Neural cell (in vitro differentiated cells): Measurements from ENCODE around the gene ZNF615. TPM values are rescaled to one million over a fixed set of nuclear protein-coding genes. Genes with fewer than 3 reads are reported as not detected.

ENCODE experiments used
- H2AFZ ChIP-seq: fragments of 200-600, 300-800 bp; sonication (generic), shearing (Covaris generic); 2 replicates; pipeline ENCODE4 v1.6.0; 2014; ENCODE audit warnings: low read depth, mild to moderate bottlenecking, antibody characterized with exemption, low read length, moderate library complexity
- H3F3A ChIP-seq: fragments of 200-600 bp; shearing (Covaris generic); 2 replicates; pipeline ENCODE4 v1.6.1; 2016; ENCODE audit warnings: mild to moderate bottlenecking, moderate library complexity, mixed read lengths, antibody characterized with exemption, low read length; ENCODE audit not compliant: insufficient read depth, poor library complexity, severe bottlenecking
- H3K27ac ChIP-seq: fragments of 200-600, 300-800 bp; sonication (generic), shearing (Covaris generic); 2 replicates; pipeline ENCODE4 v1.5.1; 2014; ENCODE audit warnings: mild to moderate bottlenecking, low read length, moderate library complexity
- H3K27me3 ChIP-seq: fragments of 300-800, 200-600 bp; sonication (generic), shearing (Covaris generic); 2 replicates; pipeline ENCODE4 v1.6.0; 2014; ENCODE audit warnings: mild to moderate bottlenecking, low read depth, low read length, moderate library complexity; ENCODE audit not compliant: insufficient read depth
- H3K36me3 ChIP-seq: fragments of 300-800, 200-600 bp; sonication (generic), shearing (Covaris generic); 2 replicates; pipeline ENCODE4 v1.5.1; 2014; ENCODE audit warnings: mild to moderate bottlenecking, antibody characterized with exemption, low read length, moderate library complexity; ENCODE audit not compliant: insufficient read depth
- H3K4me2 ChIP-seq: fragments of 300-800, 200-600 bp; sonication (generic), shearing (Covaris generic); 2 replicates; pipeline ENCODE4 v1.6.0; 2014; ENCODE audit warnings: mild to moderate bottlenecking, low read length
- H3K4me3 ChIP-seq: fragments of 300-800, 200-600 bp; sonication (generic), shearing (Covaris generic); 2 replicates; pipeline ENCODE4 v1.5.1; 2014; ENCODE audit warnings: mild to moderate bottlenecking, low read length, moderate library complexity
- H3K79me2 ChIP-seq: fragments of 200-600 bp; shearing (Covaris generic); replicated peaks from 2 replicates; pipeline ENCODE4 v1.6.0; 2014; ENCODE audit warnings: mild to moderate bottlenecking, low read length, moderate library complexity; ENCODE audit not compliant: insufficient read depth
- H3K9ac ChIP-seq: fragments of 300-800, 200-600 bp; sonication (generic), shearing (Covaris generic); 2 replicates; pipeline ENCODE4 v1.6.1; 2016; ENCODE audit warnings: mild to moderate bottlenecking, low read length, mixed read lengths
- H3K9me2 ChIP-seq: fragments of 200-600 bp; shearing (Covaris generic); 2 replicates; pipeline ENCODE4 v1.6.1; 2016; ENCODE audit warnings: mild to moderate bottlenecking, low read length, mixed read lengths; ENCODE audit not compliant: insufficient read depth
- H3K9me3 ChIP-seq: fragments of 200-600, 300-800 bp; sonication (generic), shearing (Covaris generic); 2 replicates; pipeline ENCODE4 v1.6.1; 2016; ENCODE audit warnings: mild to moderate bottlenecking, mixed run types, low read length, moderate library complexity, mixed read lengths
- H4K20me1 ChIP-seq: fragments of 200-600 bp; shearing (Covaris generic); 2 replicates; pipeline ENCODE4 v1.6.1; 2016; ENCODE audit warnings: mild to moderate bottlenecking, mixed run types; ENCODE audit not compliant: insufficient read depth
- EP300 ChIP-seq: fragments of 450-650 bp; conservative IDR thresholded peaks from 2 replicates; pipeline ENCODE4 v1.6.1; 2014; ENCODE audit warnings: antibody characterized with exemption, mild to moderate bottlenecking, moderate library complexity; ENCODE audit not compliant: poor library complexity, severe bottlenecking
- EZH2 ChIP-seq: fragments of 200-600, 300-800 bp; shearing (Covaris generic), sonication (generic); IDR thresholded peaks from 2 replicates; pipeline ENCODE4 v1.6.1; 2014; ENCODE audit warnings: antibody characterized with exemption, low read length, borderline replicate concordance, mild to moderate bottlenecking; ENCODE audit not compliant: insufficient read depth, poor library complexity, severe bottlenecking
- MXI1 ChIP-seq: fragments of 450-650 bp; conservative IDR thresholded peaks from 2 replicates; pipeline ENCODE4 v1.6.1; 2014; ENCODE audit warnings: antibody characterized with exemption, mild to moderate bottlenecking; ENCODE audit not compliant: poor library complexity, severe bottlenecking
- POLR2AphosphoS5 ChIP-seq: IDR thresholded peaks from 2 replicates; pipeline ENCODE4 v1.6.1; 2012
- RAD21 ChIP-seq: fragments of 450-650 bp; conservative IDR thresholded peaks from 2 replicates; pipeline ENCODE4 v1.6.1; 2014; ENCODE audit warnings: antibody characterized with exemption, mild to moderate bottlenecking, moderate library complexity
- SMC3 ChIP-seq: fragments of 450-650 bp; conservative IDR thresholded peaks from 2 replicates; pipeline ENCODE4 v1.6.1; 2014; ENCODE audit warnings: antibody characterized with exemption, mild to moderate bottlenecking, moderate library complexity; ENCODE audit not compliant: poor library complexity
- TAF1 ChIP-seq: IDR thresholded peaks from 2 replicates; pipeline ENCODE4 v1.6.1; 2012; ENCODE audit warnings: low read depth
- polyA plus RNA-seq: library from polyadenylated mRNA; depleted of rRNA; stranded (reverse); fragments of >200 nt; gene quantifications from 2 replicates; pipeline ENCODE4 v1.2.3, GENCODE V29; 2014
- TF ChIP-seq, protein P1 (sequence below): IDR thresholded peaks from 2 replicates; pipeline ENCODE4 v1.6.1; 2012; ENCODE audit warnings: borderline replicate concordance
- TF ChIP-seq, protein P2 (sequence below): fragments of 450-650 bp; IDR thresholded peaks from 2 replicates; pipeline ENCODE4 v1.5.1; 2014; ENCODE audit warnings: antibody characterized with exemption, mild to moderate bottlenecking, moderate library complexity; ENCODE audit not compliant: poor library complexity, severe bottlenecking

Gene ZNF615
- polyA plus RNA-seq, 1 donor from 2014 or later: 16.3 TPM

DNA sequence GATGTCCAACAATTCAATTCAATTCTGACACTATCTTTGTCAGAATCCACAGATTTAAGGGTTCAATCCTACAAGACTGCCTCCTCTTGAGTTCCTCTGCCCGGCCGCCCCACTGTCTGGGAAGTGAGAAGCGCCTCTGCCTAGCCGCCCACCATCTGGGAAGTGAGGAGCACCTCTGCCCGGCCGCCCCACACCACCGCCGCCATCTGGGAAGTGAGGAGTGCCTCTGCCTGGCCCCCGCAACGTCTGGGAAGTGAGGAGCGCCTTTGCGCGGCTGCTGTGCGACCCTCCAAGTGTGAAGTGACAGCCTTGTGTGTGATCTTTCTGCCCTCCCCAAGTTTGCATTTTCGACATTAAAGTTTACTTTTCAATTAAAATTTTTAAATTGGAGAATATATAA is 14.2 kb upstream of the ZNF615 start:
- Histone ChIP-seq H4K20me1 (no peaks in the 10 kb centered on the region), H3K9ac (no peak overlapping the region), H3F3A (no peaks in the 10 kb centered on the region), H3K79me2 (peaks cover 10% of the 10 kb centered on the region), H3K9me3 (no peaks in the 10 kb centered on the region), H3K27ac (no peak overlapping the region), H3K9me2 (no peaks in the 10 kb centered on the region), H3K4me3 (no peak overlapping the region), H3K27me3 (no peaks in the 10 kb centered on the region), H3K36me3 (peaks cover 38% of the 10 kb centered on the region), H2AFZ (no peak overlapping the region), H3K4me2 (no peak overlapping the region)
- TF ChIP-seq, protein P1, sequence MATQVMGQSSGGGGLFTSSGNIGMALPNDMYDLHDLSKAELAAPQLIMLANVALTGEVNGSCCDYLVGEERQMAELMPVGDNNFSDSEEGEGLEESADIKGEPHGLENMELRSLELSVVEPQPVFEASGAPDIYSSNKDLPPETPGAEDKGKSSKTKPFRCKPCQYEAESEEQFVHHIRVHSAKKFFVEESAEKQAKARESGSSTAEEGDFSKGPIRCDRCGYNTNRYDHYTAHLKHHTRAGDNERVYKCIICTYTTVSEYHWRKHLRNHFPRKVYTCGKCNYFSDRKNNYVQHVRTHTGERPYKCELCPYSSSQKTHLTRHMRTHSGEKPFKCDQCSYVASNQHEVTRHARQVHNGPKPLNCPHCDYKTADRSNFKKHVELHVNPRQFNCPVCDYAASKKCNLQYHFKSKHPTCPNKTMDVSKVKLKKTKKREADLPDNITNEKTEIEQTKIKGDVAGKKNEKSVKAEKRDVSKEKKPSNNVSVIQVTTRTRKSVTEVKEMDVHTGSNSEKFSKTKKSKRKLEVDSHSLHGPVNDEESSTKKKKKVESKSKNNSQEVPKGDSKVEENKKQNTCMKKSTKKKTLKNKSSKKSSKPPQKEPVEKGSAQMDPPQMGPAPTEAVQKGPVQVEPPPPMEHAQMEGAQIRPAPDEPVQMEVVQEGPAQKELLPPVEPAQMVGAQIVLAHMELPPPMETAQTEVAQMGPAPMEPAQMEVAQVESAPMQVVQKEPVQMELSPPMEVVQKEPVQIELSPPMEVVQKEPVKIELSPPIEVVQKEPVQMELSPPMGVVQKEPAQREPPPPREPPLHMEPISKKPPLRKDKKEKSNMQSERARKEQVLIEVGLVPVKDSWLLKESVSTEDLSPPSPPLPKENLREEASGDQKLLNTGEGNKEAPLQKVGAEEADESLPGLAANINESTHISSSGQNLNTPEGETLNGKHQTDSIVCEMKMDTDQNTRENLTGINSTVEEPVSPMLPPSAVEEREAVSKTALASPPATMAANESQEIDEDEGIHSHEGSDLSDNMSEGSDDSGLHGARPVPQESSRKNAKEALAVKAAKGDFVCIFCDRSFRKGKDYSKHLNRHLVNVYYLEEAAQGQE: no peak
- TF ChIP-seq MXI1 (no peak), SMC3 (no peak), POLR2AphosphoS5 (no peak), EP300 (no peak), EZH2 (no peak), TAF1 (no peak), RAD21 (no peak)
- TF ChIP-seq, protein P2, sequence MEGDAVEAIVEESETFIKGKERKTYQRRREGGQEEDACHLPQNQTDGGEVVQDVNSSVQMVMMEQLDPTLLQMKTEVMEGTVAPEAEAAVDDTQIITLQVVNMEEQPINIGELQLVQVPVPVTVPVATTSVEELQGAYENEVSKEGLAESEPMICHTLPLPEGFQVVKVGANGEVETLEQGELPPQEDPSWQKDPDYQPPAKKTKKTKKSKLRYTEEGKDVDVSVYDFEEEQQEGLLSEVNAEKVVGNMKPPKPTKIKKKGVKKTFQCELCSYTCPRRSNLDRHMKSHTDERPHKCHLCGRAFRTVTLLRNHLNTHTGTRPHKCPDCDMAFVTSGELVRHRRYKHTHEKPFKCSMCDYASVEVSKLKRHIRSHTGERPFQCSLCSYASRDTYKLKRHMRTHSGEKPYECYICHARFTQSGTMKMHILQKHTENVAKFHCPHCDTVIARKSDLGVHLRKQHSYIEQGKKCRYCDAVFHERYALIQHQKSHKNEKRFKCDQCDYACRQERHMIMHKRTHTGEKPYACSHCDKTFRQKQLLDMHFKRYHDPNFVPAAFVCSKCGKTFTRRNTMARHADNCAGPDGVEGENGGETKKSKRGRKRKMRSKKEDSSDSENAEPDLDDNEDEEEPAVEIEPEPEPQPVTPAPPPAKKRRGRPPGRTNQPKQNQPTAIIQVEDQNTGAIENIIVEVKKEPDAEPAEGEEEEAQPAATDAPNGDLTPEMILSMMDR: no peak

DNA sequence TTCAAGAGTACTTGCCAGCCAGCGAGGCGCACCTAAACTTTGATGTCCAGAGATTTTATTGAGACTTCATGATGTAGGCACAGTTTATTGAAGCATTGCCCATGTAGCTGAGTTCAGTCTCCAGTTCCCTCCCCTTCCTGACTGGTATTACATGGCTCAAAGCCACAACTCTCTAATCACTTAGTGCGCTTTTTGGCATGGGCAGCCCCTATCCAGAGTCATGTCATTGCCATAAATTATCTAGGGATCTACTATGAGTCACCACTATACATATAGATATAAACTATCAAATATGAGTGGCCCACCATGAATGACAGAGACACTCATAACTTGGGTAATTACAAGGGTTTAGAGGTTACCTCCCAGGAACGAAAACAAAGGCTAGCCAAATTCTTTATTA is 12.5 kb upstream of the ZNF615 start:
- Histone ChIP-seq H3K9me2 (no peaks in the 10 kb centered on the region), H3F3A (no peaks in the 10 kb centered on the region), H3K27ac (no peak overlapping the region), H3K36me3 (peaks cover 50% of the 10 kb centered on the region), H2AFZ (no peak overlapping the region), H3K27me3 (no peaks in the 10 kb centered on the region), H3K4me3 (no peak overlapping the region), H4K20me1 (no peaks in the 10 kb centered on the region), H3K9ac (no peak overlapping the region), H3K9me3 (no peaks in the 10 kb centered on the region), H3K4me2 (no peak overlapping the region), H3K79me2 (peaks cover 4% of the 10 kb centered on the region)
- no peak for TF ChIP-seq SMC3
- TF ChIP-seq, protein P2: no peak
- no peak for TF ChIP-seq EZH2
- no peak for TF ChIP-seq EP300
- TF ChIP-seq RAD21: no peak
- no peak for TF ChIP-seq POLR2AphosphoS5
- TF ChIP-seq TAF1: no peak
- TF ChIP-seq, protein P1: no peak
- TF ChIP-seq MXI1: no peak
